SW480 (cell line): ENCODE data around the gene TLR9.
"Not testable (repeated sequence)": the region's sequence is repeated elsewhere in the genome, so short reads cannot be mapped to it uniquely, and the experiment has no call there.

Experiments used
- DNase-seq: peaks from one replicate; pipeline ENCODE4 v3.0.0-alpha.2; 2016; ENCODE audit warnings: low spot score

The TLR9 gene

DNA sequence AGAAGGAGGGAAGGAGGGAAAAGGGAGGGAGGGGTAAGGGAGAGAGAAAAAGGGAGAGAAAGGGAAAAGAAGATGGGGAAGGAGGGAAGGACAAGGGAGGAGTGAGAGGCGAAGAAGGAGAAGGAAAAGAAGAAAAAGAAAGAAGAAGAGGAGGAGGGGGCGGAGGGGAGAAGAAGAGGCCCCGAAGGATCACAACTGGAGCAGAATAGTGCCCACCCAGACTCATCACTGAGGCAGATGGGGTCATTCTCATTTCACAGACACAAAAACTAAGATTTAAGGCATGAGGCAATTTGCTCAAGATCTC, 30.2 kb downstream of the TLR9 start:
- no peak for DNase-seq

DNA sequence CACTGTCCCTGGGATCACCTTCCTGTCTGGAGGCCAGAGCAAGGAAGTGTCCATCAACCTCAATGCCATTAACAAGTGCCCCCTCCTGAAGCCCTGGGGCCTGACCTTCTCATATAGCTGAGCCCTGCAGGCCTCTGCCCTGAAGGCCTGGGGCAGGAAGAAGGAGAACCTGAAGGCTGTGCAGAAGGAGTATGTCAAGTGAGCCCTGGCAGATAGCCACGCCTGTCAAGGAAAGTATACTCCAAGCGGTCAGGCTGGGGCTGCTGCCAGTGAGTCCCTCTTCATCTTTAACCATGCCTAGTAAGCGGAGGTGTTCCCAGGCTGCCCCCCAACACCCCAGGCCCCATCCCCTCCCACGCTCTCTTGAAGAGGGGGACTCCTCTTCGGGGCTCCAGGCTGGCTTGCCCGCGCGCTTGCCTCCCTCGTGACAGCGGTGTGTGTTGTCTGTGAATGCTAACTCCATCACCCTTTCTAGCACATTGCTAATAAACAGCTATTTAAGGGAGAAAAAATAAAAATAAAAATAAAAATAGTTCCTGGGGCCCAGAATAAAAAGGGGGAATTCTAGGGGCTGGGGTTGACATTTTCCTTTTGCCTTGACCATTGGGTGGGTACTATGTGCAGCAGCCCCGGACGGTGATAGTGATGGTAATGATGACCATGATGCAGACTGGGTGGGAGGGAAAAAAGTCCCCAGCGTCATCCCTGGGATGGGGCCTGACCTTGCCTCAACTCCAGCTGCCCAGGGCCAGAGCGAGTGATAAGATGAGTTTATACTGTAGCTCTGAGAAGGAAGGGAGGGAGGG, 30.8 kb downstream of the TLR9 start:
- DNase-seq, result no peak

DNA sequence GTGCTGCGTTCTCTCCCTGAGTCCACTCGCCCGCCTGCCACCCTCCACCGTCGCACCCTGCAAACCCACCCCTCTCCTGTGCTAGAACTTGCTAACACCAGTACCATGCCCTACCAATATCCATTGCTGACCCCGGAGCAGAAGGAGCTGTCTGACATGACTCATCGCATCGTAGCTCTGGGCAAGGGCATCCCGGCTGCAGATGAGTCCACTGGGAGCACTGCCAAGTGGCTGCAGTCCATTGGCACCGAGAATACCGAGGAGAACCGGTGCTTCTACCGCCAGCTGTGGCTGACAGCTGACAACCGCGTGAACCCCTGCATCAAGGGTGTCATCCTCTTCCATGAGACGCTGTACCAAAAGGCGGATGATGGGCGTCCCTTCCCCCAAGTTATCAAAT, 32.4 kb downstream of the TLR9 start:
- DNase-seq, result no peak

DNA sequence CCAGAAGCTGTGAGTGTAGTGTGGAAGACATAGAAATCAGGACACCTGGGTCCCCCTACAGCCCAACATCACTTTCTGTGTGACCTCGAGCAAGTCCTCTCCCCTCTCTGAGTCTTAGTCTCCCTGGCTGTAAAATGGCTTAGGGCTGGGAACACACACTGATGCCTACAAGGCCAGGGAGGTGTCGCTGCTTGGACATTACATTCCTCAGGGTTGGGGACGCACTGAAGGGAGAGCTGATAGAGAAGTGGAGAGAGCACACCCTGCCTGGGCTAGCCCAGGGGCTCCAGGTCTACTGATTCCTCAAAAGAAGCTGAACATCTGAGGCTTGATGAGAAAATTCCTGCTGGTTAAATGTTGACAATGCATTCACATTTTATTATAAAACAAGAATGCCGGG, 33.8 kb downstream of the TLR9 start:
- DNase-seq, result no peak

DNA sequence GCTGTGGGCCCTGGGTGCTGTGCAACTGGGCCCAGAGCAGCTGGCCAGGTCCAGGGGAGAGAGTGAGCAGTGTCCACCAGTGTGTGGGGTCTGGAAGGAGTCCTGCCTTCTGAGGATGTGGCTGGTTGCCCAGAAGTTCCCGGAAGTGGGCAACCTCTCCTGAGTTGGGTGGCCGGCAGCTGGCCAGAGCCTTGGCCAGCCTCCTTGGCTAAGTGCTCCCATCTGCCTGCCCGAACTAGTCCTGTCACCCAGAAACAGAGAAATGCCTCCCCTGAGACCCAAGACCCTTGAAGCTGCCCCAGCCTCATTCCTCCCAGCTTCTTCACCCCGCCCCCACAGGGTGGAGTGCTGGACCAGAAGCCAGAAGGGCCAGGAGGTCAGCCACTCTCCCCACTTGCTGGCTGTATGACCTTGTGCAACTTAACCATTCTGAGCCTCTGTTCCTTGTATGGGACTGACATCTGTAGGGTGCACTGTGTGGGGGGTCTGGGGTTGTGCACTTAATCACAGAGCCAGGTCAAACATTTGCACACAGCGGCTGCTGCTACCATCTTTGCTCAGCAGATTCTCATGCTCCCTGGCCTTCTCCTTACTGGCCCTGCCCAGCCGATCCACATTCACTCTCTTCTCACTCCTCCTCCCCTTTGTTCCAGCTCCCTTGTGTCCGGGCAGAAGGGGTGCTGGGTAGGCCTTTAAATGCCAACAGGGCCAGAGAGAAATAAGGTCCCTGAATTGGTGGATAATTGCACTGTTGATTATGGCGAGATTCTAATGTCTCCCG, 35.0 kb downstream of the TLR9 start:
- DNase-seq, result no peak

DNA sequence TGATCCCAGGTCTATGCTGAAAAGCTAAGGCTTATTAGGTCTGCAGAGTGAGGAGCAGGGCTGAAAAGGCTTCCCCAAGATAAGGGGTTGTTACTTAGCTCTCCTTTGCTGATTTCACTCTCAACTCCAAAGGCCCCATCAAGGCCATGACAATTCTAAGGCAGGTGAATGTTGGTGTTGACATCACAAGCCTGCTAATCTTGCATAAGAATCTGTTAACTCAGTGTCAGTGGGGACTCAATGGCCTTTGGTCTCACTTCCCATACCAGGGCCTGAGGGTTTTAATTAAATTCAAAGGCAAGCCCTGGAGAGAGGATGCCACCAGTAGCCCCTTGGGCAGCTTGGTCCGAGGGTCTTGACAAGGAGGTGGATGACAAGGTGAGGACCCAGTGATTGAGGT, 36.9 kb downstream of the TLR9 start:
- DNase-seq, result no peak

DNA sequence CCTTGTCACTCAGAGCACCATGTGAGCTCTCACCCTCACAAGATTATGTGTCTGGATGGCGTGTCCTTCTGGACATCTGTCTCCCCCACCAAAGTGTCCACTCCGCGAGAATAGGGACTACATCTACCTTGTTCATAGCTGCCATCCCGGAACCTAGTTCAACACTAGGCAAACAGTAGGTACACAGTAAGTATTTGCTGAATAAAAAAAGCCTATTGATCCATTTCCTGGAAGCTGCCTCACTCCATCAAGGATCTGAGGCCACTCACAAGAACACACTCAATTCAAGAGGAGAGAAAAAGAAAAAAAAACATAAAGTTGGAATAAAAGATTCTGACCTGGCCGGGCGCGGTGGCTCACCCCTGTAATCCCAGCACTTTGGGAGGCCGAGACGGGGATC, 38.7 kb downstream of the TLR9 start:
- no peak for DNase-seq

DNA sequence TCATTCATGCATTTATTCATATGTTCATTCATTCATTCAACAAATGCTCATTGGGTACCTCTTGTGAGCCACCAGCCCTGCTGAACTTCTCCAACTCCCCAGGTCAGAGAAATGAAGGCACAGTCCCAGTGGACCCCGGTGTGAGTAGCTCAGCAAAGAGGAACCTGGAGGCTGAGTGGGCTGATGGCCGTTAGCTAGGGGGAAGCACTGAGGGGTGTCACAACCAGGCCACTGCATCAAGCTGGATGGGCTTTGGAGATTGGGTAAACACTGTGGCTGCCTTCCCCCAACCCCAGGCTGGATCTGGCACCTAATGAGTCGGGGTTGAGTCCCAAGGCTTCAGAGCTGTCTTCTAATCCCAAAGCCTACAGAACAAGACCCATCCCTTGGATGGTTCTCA, 39.6 kb downstream of the TLR9 start:
- DNase-seq, result no peak

DNA sequence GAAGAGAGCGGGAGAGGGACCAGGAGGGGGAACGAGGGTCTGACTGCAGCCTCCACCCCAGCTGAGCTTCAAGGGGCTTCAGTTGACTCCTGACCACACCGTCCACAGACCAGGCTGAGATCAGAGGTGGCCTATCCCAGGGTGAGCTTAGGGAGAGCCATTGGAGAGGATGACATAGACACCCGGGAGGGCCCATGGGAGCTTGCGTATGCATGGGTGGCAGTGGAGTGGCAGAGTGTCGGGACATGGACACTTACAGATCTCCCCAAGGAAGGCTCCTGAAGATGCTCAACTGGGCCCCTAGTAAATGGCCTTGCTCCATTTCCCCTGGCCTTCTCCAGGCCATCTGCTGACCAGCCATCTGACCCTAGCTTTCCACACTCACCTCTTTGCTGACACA, 40.1 kb downstream of the TLR9 start:
- no peak for DNase-seq

DNA sequence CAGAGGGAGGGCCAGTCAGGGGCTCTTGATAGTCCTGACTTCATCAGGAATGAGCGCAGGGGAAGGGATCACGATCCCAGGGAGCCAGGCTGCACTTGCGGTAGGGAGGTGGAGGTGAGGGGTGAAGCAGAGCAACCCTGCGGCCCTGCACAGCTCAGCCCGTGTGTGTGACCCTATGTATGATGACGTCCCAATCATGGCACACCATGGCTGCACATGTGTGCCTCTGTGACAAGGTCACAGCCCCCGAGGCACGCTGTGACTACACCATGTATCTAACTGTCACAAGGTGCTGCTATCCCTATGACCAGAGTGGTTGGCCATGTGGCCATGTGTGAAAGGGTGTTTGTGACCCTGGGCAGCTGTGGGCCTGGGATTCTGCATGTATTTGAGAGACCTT, 40.8 kb downstream of the TLR9 start:
- DNase-seq, result no peak

DNA sequence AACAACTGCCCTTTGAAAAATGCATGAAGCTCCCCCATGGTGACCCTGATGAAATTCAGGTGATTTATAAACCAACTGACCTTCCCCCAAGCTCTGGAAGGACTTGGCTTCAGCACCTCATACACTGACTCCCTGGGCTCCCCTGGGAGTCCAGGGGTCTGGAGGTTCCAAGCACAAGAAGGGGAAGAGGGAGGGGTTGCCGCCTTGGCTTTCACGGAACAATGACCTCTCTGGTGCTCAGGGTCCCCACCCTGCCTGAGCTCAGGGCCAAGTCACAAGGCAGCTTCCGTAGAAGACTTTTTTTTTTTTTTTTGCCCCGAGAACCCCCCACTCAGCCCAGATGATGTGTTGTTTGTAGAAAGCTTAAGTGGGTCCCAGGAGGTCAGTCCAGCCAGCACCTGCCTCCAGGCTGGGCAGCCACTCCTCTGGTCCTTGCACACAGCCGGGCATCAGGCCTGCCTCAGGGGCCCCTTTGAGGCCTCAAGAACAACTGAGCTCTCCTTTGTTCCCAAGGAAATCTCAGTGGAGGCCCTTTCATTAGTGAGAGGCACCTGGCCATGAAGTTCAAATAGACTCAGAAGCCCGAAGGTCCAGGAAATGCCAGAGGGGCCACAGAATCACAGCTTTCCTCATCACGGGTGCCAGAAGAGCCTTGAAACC, 41.5 kb downstream of the TLR9 start:
- DNase-seq, result no peak

DNA sequence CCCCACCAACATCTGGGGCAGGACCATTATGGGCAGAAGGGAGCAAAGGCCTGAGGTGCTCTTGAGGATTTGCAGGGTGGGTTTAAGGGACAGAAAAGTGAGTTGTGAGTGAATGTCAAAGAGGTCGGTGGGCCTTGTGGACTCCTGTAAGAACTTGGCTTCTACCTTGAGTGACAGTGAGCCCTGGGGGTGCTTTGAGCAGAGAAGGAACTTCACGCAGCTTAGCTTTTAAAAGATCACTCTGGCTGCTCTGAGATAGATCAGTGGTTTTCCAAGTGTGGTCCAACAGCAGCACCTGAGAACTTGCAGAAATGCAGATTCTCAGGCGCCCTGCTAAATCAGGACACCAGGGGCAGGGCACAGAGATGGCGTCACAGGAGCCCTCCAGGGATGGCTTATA, 42.8 kb downstream of the TLR9 start:
- no peak for DNase-seq

DNA sequence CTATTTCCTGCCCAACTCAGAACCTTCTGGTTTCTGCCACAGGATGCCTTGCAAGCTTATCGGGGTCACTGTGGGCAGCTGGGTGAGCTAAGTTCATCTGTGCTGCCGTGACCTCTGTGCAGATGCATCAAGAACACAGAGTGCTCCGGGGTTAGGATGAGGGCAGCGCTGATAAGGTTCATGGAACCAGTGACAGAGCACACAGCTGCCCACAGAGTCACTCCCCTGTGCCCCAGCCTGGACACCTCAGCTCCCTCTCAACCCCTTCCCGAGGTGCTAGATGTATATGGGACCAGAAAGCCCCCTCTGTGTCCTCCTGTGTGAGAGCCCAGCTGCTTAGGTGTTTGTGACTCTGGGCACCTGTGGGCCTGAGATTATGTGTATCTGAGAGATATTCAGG, 43.2 kb downstream of the TLR9 start:
- no peak for DNase-seq

DNA sequence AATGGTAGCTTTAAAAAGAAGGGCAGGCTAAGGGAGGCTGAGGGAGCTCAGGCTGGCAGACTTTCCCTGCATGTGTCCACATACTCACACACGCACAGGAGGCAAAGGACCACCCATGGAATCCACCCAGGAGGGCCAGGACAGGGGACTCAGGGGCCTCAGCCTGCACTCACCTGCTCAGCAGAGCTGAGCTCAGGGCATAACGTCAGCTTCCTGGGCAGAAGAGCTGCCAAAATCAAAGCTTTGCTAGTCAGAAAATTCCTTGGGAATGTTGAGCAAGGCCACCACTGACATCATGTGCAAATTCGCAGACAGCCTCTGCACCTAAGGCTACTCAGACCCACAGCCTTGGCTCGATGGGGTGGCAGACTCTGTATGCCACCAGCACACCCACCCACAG, 43.9 kb downstream of the TLR9 start:
- DNase-seq, result no peak

DNA sequence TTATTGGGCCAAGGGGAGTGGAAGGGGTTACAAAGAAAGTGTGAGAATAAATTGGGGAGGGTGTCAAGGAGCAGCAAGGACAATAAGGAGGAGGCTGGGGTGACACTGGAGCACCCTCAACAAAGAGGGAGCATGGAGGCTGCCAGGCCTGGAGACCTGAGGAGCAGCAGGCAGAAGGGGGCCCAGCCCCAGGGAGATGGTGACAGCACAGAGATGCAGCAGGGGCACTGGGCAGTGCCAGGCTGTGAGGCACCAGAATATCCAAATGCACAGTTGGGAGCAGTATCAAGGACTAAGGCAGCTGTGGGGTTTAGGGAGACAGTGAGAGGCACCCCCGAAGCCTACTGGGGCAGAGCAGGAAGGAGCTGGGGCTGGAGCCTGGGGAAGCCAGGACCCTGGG, 46.9 kb downstream of the TLR9 start:
- DNase-seq, result no peak

DNA sequence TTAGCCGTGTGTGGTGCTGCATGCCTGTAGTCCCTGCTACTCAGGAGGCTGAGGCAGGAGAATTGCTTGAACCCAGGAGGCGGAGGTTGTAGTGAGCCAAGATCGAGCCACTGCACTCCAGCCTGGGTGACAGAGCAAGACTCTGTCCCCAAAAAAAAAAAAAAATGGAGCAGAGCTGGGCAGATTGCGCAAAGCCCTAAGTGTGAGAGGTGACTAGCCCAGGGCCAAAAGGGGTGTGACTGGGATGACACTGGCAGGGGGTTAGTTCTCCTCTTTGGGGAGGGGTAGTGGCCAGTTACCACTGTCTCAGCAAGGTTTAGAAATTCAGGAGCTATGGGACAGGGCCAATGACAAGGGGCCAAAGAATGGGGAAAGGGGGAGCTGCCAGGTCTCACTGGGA, 47.3 kb downstream of the TLR9 start:
- not testable (repeated sequence) for DNase-seq

DNA sequence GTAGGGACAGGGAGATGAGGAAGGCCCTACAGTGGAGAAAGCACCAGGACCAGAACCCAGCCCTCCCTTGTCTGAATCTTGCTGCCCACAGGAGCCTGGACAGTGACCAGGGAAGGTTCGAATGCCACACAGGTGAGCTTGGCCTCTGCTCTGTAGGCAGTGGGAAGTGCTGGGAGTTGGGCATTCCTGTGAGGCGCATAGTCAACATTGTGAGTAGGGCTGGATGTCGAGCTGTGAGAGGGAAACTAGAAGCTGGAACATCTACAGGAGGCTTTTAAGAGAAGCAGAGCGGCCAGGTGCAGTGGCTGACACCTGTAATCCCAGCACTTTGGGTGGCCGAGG, 47.8 kb downstream of the TLR9 start:
- no peak for DNase-seq

DNA sequence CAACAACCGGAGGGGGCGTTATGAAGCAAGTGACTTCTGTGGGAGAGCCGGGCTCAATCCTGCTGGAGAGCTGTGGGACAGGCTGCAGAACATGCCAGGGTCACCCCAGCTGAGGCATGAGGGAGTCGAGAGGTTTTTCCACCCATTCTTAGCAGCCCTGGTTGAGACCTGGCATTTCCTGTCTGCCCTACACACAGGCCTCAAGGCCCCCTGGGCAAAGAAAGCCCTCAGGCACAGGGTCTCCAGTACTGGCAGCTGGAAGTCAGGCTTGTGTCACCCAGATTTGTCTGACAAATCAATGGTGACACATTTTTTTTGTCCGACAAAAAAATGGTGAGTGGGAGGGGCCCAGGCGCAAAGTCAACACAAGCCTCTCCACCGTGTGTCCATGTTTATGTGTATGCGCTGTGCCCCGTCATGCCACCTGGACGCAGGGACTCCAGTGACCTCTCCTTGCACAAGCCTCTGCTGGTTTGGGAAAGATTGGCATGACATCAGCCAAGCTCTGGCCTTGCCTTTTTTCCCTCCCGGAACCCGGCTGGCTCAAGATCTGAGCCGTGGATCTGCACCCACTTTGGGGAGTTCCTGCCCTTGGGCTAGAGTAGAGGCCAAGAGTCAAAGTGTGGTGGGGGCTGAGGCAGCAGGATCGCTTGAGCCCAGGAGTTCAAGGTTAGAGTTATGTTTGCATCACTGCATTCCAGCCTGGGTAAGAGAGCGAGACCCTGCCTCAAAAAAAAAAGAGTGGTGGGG, 48.3 kb downstream of the TLR9 start:
- no peak for DNase-seq

DNA sequence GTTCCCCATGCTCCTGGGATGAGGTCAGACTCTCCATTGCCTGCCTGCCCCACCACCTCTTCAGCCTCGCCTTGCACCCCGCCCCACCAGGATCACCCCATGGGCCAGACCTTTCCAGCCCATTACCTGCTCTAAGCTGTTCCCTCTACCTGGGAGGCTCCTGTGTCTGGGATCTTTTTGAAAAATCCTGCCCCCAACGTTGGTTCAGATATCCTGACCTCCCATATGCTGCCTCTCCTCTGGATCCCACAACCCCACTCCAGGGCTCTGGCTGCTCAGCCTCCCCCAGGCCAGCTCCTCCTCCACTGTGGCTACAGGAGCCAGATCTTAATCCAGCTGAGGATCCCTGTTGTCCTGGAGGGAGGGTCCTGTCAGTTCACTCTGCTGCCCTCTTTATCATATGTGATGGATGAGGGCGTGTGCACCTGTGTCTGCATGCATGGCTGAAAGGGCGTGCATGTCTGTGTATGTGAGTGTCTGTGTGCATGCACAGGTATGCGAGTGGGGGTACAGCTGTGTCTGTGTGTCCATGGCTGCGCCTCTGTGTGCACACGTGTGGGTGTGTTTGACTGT, 49.2 kb downstream of the TLR9 start:
- no peak for DNase-seq

DNA sequence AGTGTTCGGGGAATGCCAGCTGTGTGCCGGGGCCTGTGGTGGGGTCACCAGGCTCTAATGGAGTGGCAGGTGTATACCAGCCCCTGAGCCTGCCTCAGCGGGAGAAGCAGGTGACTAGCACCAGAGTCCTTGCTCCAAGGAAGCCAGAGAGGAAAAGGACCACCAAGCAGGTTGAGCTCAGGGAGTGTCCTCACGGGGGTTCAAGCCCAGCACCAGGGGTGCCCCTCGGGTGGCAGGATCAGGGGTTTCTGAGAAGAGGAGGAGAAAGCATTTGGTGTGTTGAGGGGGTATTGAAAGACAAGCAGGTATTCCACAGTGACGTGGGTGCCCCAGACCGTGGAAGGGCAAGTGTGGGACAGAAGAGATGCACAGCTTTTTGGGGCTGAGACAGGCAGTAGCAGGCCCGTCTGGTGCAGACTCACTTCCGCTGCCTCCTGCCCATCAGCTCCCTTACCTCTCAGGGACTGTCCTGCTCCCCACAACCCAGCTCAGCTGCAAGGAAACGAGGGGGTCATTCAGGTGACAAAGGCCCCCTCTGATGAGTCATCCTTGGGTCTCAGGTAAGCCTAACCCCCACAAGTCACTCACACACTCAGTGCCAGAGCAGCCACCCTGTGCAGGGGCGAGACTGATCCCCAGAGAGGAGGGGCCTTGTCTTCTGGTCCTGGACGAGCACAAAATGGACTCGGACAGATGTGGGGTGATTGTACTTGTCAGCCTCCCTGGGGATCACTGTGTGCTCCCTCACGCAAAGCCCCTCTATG, 49.8 kb downstream of the TLR9 start:
- DNase-seq, result no peak

DNA sequence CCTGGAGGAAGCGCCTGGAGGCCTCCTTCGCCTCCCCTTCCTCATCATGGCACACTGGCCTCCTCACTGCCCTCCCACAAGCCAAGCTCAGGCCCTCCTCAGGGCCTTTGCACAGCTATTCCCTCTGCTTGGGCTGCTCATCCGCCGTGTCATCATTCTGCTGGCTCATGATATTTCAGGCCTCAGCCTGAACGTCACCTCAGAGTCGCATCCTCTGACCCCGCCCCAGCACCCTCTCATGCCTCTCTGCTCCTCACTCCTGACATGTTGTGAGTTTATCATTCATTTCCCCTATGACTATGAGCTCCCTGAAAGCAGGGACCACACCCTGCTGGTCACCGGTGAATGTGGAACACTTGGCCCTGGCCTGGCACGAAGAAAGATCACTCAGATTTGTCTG, 50.5 kb downstream of the TLR9 start:
- no peak for DNase-seq

DNA sequence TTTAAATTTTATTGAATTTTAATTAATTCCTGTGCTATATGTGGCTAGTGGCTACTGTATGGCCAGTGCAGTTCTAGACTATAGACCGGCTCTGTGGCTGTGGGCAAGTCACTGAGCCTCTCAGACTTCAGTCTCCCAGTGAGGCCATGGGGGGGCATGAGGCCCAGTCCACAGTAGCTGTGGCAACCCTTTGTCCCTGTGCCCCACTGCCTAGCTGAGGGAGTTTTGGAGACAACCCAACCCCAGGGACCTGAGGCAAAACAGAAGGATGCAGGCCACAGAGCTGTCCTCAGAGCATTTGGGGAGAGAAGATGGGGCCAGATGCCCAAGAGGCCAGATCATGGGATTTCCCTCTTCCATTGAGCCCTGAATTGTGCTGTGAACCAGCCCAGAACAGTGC, 52.3 kb downstream of the TLR9 start:
- DNase-seq, result no peak
